HepG2 (cell line): ENCODE data around the gene PLCL2. TPM values are rescaled to one million over a fixed set of nuclear protein-coding genes. Genes with fewer than 3 reads are reported as not detected.

Experiments used
- ATAC-seq: fragments of 200-7000 bp; cut with Tn5 transposase; 3 replicates; pipeline ENCODE4 v1.9.1; 2020; ENCODE audit warnings: mild to moderate bottlenecking, moderate library complexity
- BruUV-seq: library from RNA; stranded (reverse); fragments of 400-500 nt; replicated peaks from 2 replicates; lab custom pipeline; 2021; lab: Mats Ljungman, UMichigan
- CTCF ChIA-PET: fragments of 300-600 bp; formaldehyde crosslinking; extraction: SDS; loops from one replicate; lab custom pipeline; 2021; ENCODE audit warnings: low total read pairs, inconsistent platforms, low intra/inter-chr PET ratio; lab: Yijun Ruan, JAX
- POLR2A ChIA-PET: fragments of 350-600 bp; sonication (Branson Sonifier 250); formaldehyde crosslinking; loops from one replicate; lab custom pipeline; 2020; ENCODE audit warnings: antibody characterized with exemption, inconsistent platforms; lab: Yijun Ruan, JAX
- DNase-seq: peaks from one replicate; pipeline ENCODE4 v3.0.0-alpha.2; 2015; ENCODE audit warnings: low spot score
- FAIRE-seq: peaks from 3 replicates; lab custom pipeline; 2011; peaks lifted over from hg19 to GRCh38; lab: Jason Lieb, UNC
- H2AFZ ChIP-seq: one replicate; pipeline ENCODE4 v1.6.1; 2011; ENCODE audit warnings: low read length, inconsistent platforms
- H3K27ac ChIP-seq: fragments of 300-600 bp; 3 replicates; pipeline ENCODE4 v1.8.0; 2011; ENCODE audit warnings: mixed run types, mild to moderate bottlenecking, mixed read lengths, low read length, inconsistent platforms; ENCODE audit not compliant: insufficient read depth; ENCODE audit errors: extremely low read length
- H3K27me3 ChIP-seq, 2 experiments: fragments of 200-600 bp in 1 of 2; 2 replicates in 1 of 2; 3 replicates in 1 of 2; pipeline versions ENCODE4 v1.6.0 to v1.8.0; 2011; ENCODE audit warnings: low read length in 2 of 2, mild to moderate bottlenecking in 2 of 2, moderate library complexity in 2 of 2, inconsistent platforms in 1 of 2; ENCODE audit not compliant: insufficient read depth in 2 of 2, control insufficient read depth in 1 of 2
- H3K36me3 ChIP-seq, 2 experiments: fragments of 200-600 bp in 1 of 2; replicated peaks in 1 of 2; 2 replicates in 1 of 2; 3 replicates in 1 of 2; pipeline versions ENCODE4 v1.5.1 to v1.8.0; 2011; ENCODE audit warnings: low read length in 2 of 2, inconsistent platforms in 1 of 2; ENCODE audit not compliant: insufficient read depth in 2 of 2, control insufficient read depth in 1 of 2
- H3K4me1 ChIP-seq: 2 replicates; pipeline ENCODE4 v1.5.1; 2012; ENCODE audit warnings: low read length, inconsistent platforms; ENCODE audit not compliant: insufficient read depth
- H3K4me2 ChIP-seq: 2 replicates; pipeline ENCODE4 v1.6.0; 2011; ENCODE audit warnings: low read depth, low read length, inconsistent platforms
- H3K4me3 ChIP-seq, 3 experiments: fragments of 200-600 bp in 1 of 3; sonication (generic), shearing (Covaris generic) in 1 of 3; replicated peaks in 1 of 3; 2 replicates each; pipeline ENCODE4 v1.5.1; 2011 to 2016; ENCODE audit warnings: low read length in 3 of 3, inconsistent platforms in 2 of 3, low read depth in 2 of 3, mild to moderate bottlenecking in 2 of 3, control low read depth in 1 of 3, mixed read lengths in 1 of 3; ENCODE audit not compliant: insufficient read depth in 1 of 3
- H3K79me2 ChIP-seq: one replicate; pipeline ENCODE4 v1.6.1; 2011; ENCODE audit warnings: low read length, inconsistent platforms; ENCODE audit not compliant: insufficient read depth
- H3K9ac ChIP-seq: 2 replicates; pipeline ENCODE4 v1.6.0; 2011; ENCODE audit warnings: mild to moderate bottlenecking, low read depth, low read length, inconsistent platforms; ENCODE audit not compliant: insufficient read depth
- H3K9me3 ChIP-seq: 2 replicates; pipeline ENCODE4 v1.5.1; 2012; ENCODE audit warnings: mild to moderate bottlenecking, low read length
- H4K20me1 ChIP-seq: 2 replicates; pipeline ENCODE4 v1.6.0; 2011; ENCODE audit warnings: inconsistent platforms, mild to moderate bottlenecking, low read length, moderate library complexity; ENCODE audit not compliant: insufficient read depth
- ELF1 ChIP-seq: sonication (generic); formaldehyde crosslinking; IDR thresholded peaks from 2 replicates; pipeline ENCODE4 v1.4.0; 2020; ENCODE audit warnings: missing genetic modification reagents
- HNF1A ChIP-seq, 2 experiments: sonication (generic) in 1 of 2; formaldehyde crosslinking in 1 of 2; IDR thresholded peaks; 2 replicates each; pipeline versions ENCODE4 v1.4.0 to v1.6.1; 2016 to 2020; ENCODE audit warnings: borderline replicate concordance in 1 of 2, low read depth in 1 of 2, mild to moderate bottlenecking in 1 of 2, missing genetic modification reagents in 1 of 2
- KLF13 ChIP-seq: sonication (generic); formaldehyde crosslinking; IDR thresholded peaks from 2 replicates; pipeline ENCODE4 v1.4.0; 2020; ENCODE audit warnings: mild to moderate bottlenecking, missing genetic modification reagents
- MLX ChIP-seq: IDR thresholded peaks from 2 replicates; pipeline ENCODE4 v1.6.1; 2016
- PHF5A ChIP-seq: IDR thresholded peaks from one replicate; pipeline ENCODE4 v1.6.1; 2018; ENCODE audit warnings: low read depth, missing genetic modification reagents; ENCODE audit not compliant: unreplicated experiment
- REPIN1 ChIP-seq: sonication (generic); formaldehyde crosslinking; IDR thresholded peaks from 2 replicates; pipeline ENCODE4 v1.8.0; 2022; ENCODE audit warnings: missing genetic modification reagents, low read depth, mild to moderate bottlenecking, borderline replicate concordance
- SKI ChIP-seq: fragments of 450-650 bp; IDR thresholded peaks from one replicate; pipeline ENCODE4 v1.6.1; 2018; ENCODE audit warnings: mild to moderate bottlenecking; ENCODE audit not compliant: partially characterized antibody
- TGIF2 ChIP-seq: IDR thresholded peaks from 2 replicates; pipeline ENCODE4 v1.6.1; 2016; ENCODE audit warnings: control low read depth, missing compliant biosample characterization
- WIZ ChIP-seq: sonication (generic); formaldehyde crosslinking; IDR thresholded peaks from 2 replicates; pipeline ENCODE4 v1.5.1; 2020; ENCODE audit warnings: mild to moderate bottlenecking, missing genetic modification reagents
- ZFP62 ChIP-seq: sonication (generic); formaldehyde crosslinking; IDR thresholded peaks from 2 replicates; pipeline ENCODE4 v1.4.0; 2020; ENCODE audit warnings: missing genetic modification reagents
- ZNF17 ChIP-seq: sonication (generic); formaldehyde crosslinking; IDR thresholded peaks from 2 replicates; pipeline ENCODE4 v1.5.0; 2020; ENCODE audit warnings: mild to moderate bottlenecking, missing genetic modification reagents
- ZNF337 ChIP-seq: sonication (generic); formaldehyde crosslinking; IDR thresholded peaks from 2 replicates; pipeline ENCODE4 v1.5.1; 2020; ENCODE audit warnings: missing genetic modification reagents, low read depth, mild to moderate bottlenecking, borderline replicate concordance
- ZNF33A ChIP-seq: sonication (generic); formaldehyde crosslinking; IDR thresholded peaks from 2 replicates; pipeline ENCODE4 v1.5.1; 2020; ENCODE audit warnings: missing genetic modification reagents, mild to moderate bottlenecking, moderate library complexity, borderline replicate concordance
- ZNF350 ChIP-seq: sonication (generic); formaldehyde crosslinking; IDR thresholded peaks from 2 replicates; pipeline ENCODE4 v1.4.0; 2020; ENCODE audit warnings: mild to moderate bottlenecking, low read depth, missing genetic modification reagents, borderline replicate concordance
- WGBS: methylation state at CpG from one replicate; pipeline ENCODE4 v1.1.6; 2017; ENCODE audit warnings: low lambda C conversion rate; 5-methylcytosine and 5-hydroxymethylcytosine counted together
- in situ Hi-C: cut with HindIII; loops from 2 replicates; pipeline ENCODE4 v1.10.0; 2017; ENCODE audit warnings: low pct_unique_long_range_greater_than_20kb; ENCODE audit not compliant: extremely low pct_ligation_motif_present
- intact Hi-C: fragments of 100-400 bp; cut with micrococcal nuclease; formaldehyde crosslinking; loops from one replicate; pipeline ENCODE4 v1.10.0; 2022; ENCODE audit not compliant: unreplicated experiment
- polyA plus RNA-seq, 8 experiments: library from polyadenylated mRNA; depleted of rRNA in 3 of 8; stranded (reverse) in 7 of 8; unstranded in 1 of 8; fragments of >200 nt; fragmentation: Illumina TruSeq in 4 of 8; extraction: Trizol in 4 of 8; gene quantifications; 2 replicates each; pipeline versions ENCODE4 v1.2.1 to v1.2.3, GENCODE V29; 2011 to 2016; ENCODE audit warnings: low read depth in 4 of 8, missing spikeins in 1 of 8, mixed read lengths in 1 of 8; ENCODE audit not compliant: insufficient read depth in 1 of 8
- total RNA-seq, 5 experiments: library from RNA; depleted of rRNA; stranded (reverse); fragments of >200 nt; fragmentation: Illumina TruSeq; extraction: Trizol; gene quantifications; 2 replicates each; pipeline ENCODE4 v1.2.3, GENCODE V29; 2016; ENCODE audit warnings: low read depth in 1 of 5

The PLCL2 gene
- total and polyA plus RNA-seq, 2 of the 13 experiments (the other 11 are each of a cell fraction or from before 2014, with no cell fraction given) = not detected

- 3% methylated on average over 4 of the region's 4 CpGs for WGBS
Measured at GRCh38 chr3:17076940-17077605, 192.3 kb downstream of the PLCL2 start.

DNA sequence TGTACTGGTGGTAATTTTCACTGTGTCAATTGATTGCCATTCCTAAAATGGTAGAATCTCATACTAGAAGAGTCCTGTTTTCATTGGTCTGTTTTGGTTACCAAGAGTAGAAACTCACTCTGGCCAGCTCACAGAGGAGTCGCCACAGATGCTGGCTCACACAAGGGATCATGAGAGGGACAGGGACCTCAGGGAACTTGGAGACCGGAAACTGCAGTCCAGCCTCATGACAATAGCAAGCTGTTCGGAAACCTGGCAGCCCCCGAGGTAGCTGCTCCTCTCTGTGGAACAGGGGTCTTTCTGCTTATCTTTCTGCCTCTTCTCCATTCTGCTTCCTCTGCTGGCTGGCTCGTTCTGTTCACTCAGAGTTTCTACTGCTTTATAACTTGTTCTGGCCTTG, 192.9 kb downstream of the PLCL2 start:
- H3K27ac ChIP-seq = no peak overlapping the region
- no peak overlapping the region for H3K4me3 ChIP-seq
- CTCF ChIA-PET = no interaction called here
- no peaks in the 10 kb centered on the region for H3K9me3 ChIP-seq
- H3K4me1 ChIP-seq = no peaks in the 10 kb centered on the region
- ATAC-seq (no peak), FAIRE-seq (no peak), DNase-seq (no peak)
- in situ Hi-C loops (no loop called here), intact Hi-C loops (no loop called here)
- peaks cover 0 to 3% of the 10 kb centered on the region in 2 experiments; a peak in 2 of 5 replicates for H3K27me3 ChIP-seq
- WGBS = 10% methylated on average over 5 of the region's 5 CpGs
- H2AFZ ChIP-seq = no peak overlapping the region
- no peak overlapping the region for H3K4me2 ChIP-seq
- H3K79me2 ChIP-seq = no peaks in the 10 kb centered on the region
- no TSS peak for BruUV-seq
- H3K36me3 ChIP-seq = no peaks in the 10 kb centered on the region
- POLR2A ChIA-PET = no interaction called here
- no peaks in the 10 kb centered on the region for H4K20me1 ChIP-seq
- no peak overlapping the region for H3K9ac ChIP-seq
- TF ChIP-seq PHF5A (CRISPR knock-in tag) (no peak), MLX (CRISPR knock-in tag) (no peak), ZNF17 (CRISPR knock-in tag) (no peak), REPIN1 (CRISPR knock-in tag) (no peak), ZFP62 (no peak), ZNF33A (CRISPR knock-in tag) (no peak), ELF1 (no peak), KLF13 (CRISPR knock-in tag) (no peak), ZNF350 (no peak), SKI (no peak), HNF1A (IDR thresholded peaks at IDR 0.05; ENCODE audit: low read depth) (no peak), HNF1A (CRISPR knock-in tag; IDR thresholded peaks at IDR 0.05; ENCODE audit: borderline replicate concordance) (no peak), TGIF2 (CRISPR knock-in tag) (no peak)

More at GRCh38 chr3:17076940-17077605, 192.3 kb downstream of the PLCL2 start:
- ATAC-seq (no peak), DNase-seq (no peak)
- intact Hi-C loops = no loop called here
- H3K4me1 ChIP-seq = no peaks in the 10 kb centered on the region
- TF ChIP-seq WIZ (CRISPR knock-in tag) = no peak
- TF ChIP-seq ZNF337 (CRISPR knock-in tag) = no peak
- TF ChIP-seq, all 625 proteins: peak for 0
- POLR2A ChIA-PET = no interaction called here
- FAIRE-seq = no peak
- Histone ChIP-seq H3K79me2 (no peaks in the 10 kb centered on the region), H3K36me3 (no peaks in the 10 kb centered on the region), H3K27ac (no peak overlapping the region), H4K20me1 (no peaks in the 10 kb centered on the region), H3K9me3 (no peaks in the 10 kb centered on the region), H3K4me2 (no peak overlapping the region), H3K27me3 (peaks cover 0 to 3% of the 10 kb centered on the region in 2 experiments; a peak in 2 of 5 replicates), H2AFZ (no peak overlapping the region), H3K4me3 (no peak overlapping the region), H3K9ac (no peak overlapping the region)
- BruUV-seq = no TSS peak
- CTCF ChIA-PET = no interaction called here
- in situ Hi-C loops = no loop called here
